GM23338 (cell line): ENCODE data around the gene TMEM238. TPM values are rescaled to one million over a fixed set of nuclear protein-coding genes. Genes with fewer than 3 reads are reported as not detected.

ENCODE experiments used
- ATAC-seq: fragments of 200-7000 bp; cut with Tn5 transposase; 3 replicates; pipeline ENCODE4 v1.9.1; 2020
- DNase-seq: peaks from one replicate; pipeline ENCODE4 v3.0.0-alpha.2; 2015; ENCODE audit warnings: low spot score
- H2AFZ ChIP-seq: fragments of 200-600 bp; sonication (generic); 2 replicates; pipeline ENCODE4 v1.8.0; 2016; ENCODE audit warnings: antibody characterized with exemption, mild to moderate bottlenecking, moderate library complexity
- H3F3A ChIP-seq: fragments of 200-600 bp; sonication (generic); replicated peaks from 2 replicates; pipeline ENCODE4 v1.8.0; 2017; ENCODE audit warnings: antibody characterized with exemption, mixed run types, low read depth
- H3K27ac ChIP-seq: fragments of 200-600 bp; sonication (generic); 2 replicates; pipeline ENCODE4 v1.6.1; 2016; ENCODE audit warnings: low read depth
- H3K27me3 ChIP-seq: fragments of 200-600 bp; sonication (generic); 2 replicates; pipeline ENCODE4 v1.8.0; 2016; ENCODE audit warnings: mild to moderate bottlenecking, mixed run types, moderate library complexity; ENCODE audit not compliant: insufficient read depth
- H3K36me3 ChIP-seq: fragments of 200-600 bp; sonication (generic); 2 replicates; pipeline ENCODE4 v1.8.0; 2016; ENCODE audit warnings: mild to moderate bottlenecking; ENCODE audit not compliant: insufficient read depth
- H3K4me1 ChIP-seq: fragments of 200-600 bp; sonication (generic); 2 replicates; pipeline ENCODE4 v1.8.0; 2016; ENCODE audit warnings: mild to moderate bottlenecking, moderate library complexity; ENCODE audit not compliant: insufficient read depth
- H3K4me2 ChIP-seq: fragments of 200-600 bp; sonication (generic); 2 replicates; pipeline ENCODE4 v1.7.1; 2017; ENCODE audit warnings: mixed run types
- H3K4me3 ChIP-seq: fragments of 200-600 bp; sonication (generic); 2 replicates; pipeline ENCODE4 v1.6.1; 2016; ENCODE audit warnings: mixed run types
- H3K79me2 ChIP-seq: fragments of 200-600 bp; sonication (generic); replicated peaks from 2 replicates; pipeline ENCODE4 v1.8.0; 2017; ENCODE audit warnings: mild to moderate bottlenecking; ENCODE audit not compliant: insufficient read depth
- H3K9me2 ChIP-seq: fragments of 200-600 bp; sonication (generic); 2 replicates; pipeline ENCODE4 v1.8.0; 2017; ENCODE audit not compliant: insufficient read depth
- H4K20me1 ChIP-seq: fragments of 200-600 bp; sonication (generic); replicated peaks from 2 replicates; pipeline ENCODE4 v1.8.0; 2017; ENCODE audit warnings: mild to moderate bottlenecking; ENCODE audit not compliant: insufficient read depth
- H3K27ac Mint-ChIP-seq: 2 replicates; pipeline ENCODE4 v1.8.0; 2020; ENCODE audit warnings: inconsistent platforms, mild to moderate bottlenecking, moderate library complexity, mixed read lengths
- H3K27me3 Mint-ChIP-seq: 3 replicates; pipeline ENCODE4 v1.8.0; 2022; ENCODE audit warnings: low read depth, mild to moderate bottlenecking, moderate library complexity, mixed read lengths, inconsistent platforms; ENCODE audit not compliant: insufficient read depth, poor library complexity
- H3K36me3 Mint-ChIP-seq: 3 replicates; pipeline ENCODE4 v1.8.0; 2021; ENCODE audit warnings: low read depth, mild to moderate bottlenecking, inconsistent platforms, moderate library complexity, mixed read lengths
- H3K4me1 Mint-ChIP-seq: 3 replicates; pipeline ENCODE4 v1.8.0; 2020; ENCODE audit warnings: mild to moderate bottlenecking, inconsistent platforms, mixed read lengths
- H3K4me3 Mint-ChIP-seq: 3 replicates; pipeline ENCODE4 v1.8.0; 2021; ENCODE audit warnings: moderate library complexity, mild to moderate bottlenecking, inconsistent platforms, mixed read lengths
- H3K9me3 Mint-ChIP-seq: 3 replicates; pipeline ENCODE4 v1.8.0; 2020; ENCODE audit warnings: moderate library complexity, mild to moderate bottlenecking, inconsistent platforms, mixed read lengths
- CTCF ChIP-seq, 2 experiments: fragments of 200-600 bp in 1 of 2; sonication (generic) in 1 of 2; conservative IDR thresholded peaks; 2 replicates each; pipeline versions ENCODE4 v1.5.1 to v1.6.1; 2016 to 2017; ENCODE audit warnings: antibody characterized with exemption in 2 of 2, low read depth in 2 of 2, mild to moderate bottlenecking in 2 of 2, moderate library complexity in 1 of 2
- EZH2 ChIP-seq: fragments of 200-600 bp; sonication (generic); IDR thresholded peaks from one replicate; pipeline ENCODE4 v1.8.0; 2017; ENCODE audit warnings: antibody characterized with exemption, mild to moderate bottlenecking, low read depth; ENCODE audit not compliant: unreplicated experiment
- EZH2phosphoT487 ChIP-seq: fragments of 200-600 bp; sonication (generic); IDR thresholded peaks from one replicate; pipeline ENCODE4 v1.8.1; 2018; ENCODE audit warnings: antibody characterized with exemption; ENCODE audit not compliant: unreplicated experiment
- JUNB ChIP-seq: IDR thresholded peaks from one replicate; pipeline ENCODE4 v1.6.1; 2016; ENCODE audit warnings: antibody characterized with exemption; ENCODE audit not compliant: unreplicated experiment
- NANOG ChIP-seq: IDR thresholded peaks from 2 replicates; pipeline ENCODE4 v1.6.1; 2016; ENCODE audit warnings: antibody characterized with exemption, borderline replicate concordance
- STAT1 ChIP-seq: IDR thresholded peaks from one replicate; pipeline ENCODE4 v1.6.1; 2016; ENCODE audit warnings: antibody characterized with exemption; ENCODE audit not compliant: unreplicated experiment
- ZNF114 ChIP-seq: fragments of 250-450 bp; sonication (Bioruptor Pico); IDR thresholded peaks from 2 replicates; pipeline ENCODE4 v1.5.0; 2020; ENCODE audit warnings: mild to moderate bottlenecking, moderate library complexity
- ZNF331 ChIP-seq: fragments of 250-450 bp; sonication (Bioruptor Pico); IDR thresholded peaks from 2 replicates; pipeline ENCODE4 v1.5.0; 2020; ENCODE audit warnings: low read depth, mild to moderate bottlenecking, moderate library complexity
- ZNF462 ChIP-seq: fragments of 250-450 bp; sonication (Bioruptor Pico); IDR thresholded peaks from 2 replicates; pipeline ENCODE4 v1.5.0; 2020; ENCODE audit warnings: mild to moderate bottlenecking, moderate library complexity
- polyA plus RNA-seq: library from polyadenylated mRNA; unstranded; fragments of >200 nt; fragmentation: Nextera tagmentation; extraction: Ambion mirVana; gene quantifications from 2 replicates; pipeline ENCODE4 v1.2.1, GENCODE V29; 2016
- total RNA-seq: library from RNA; depleted of rRNA; stranded (reverse); fragments of >200 nt; shearing (Covaris generic); gene quantifications from 2 replicates; pipeline ENCODE4 v1.2.3, GENCODE V29; 2014

Gene TMEM238
- total and polyA plus RNA-seq, 2 experiments from 2014 or later: 0.55 to 7.5 TPM

GRCh38 chr19:55426042-55426441 lies 42.0 kb upstream of the TMEM238 start (continued):
- TF ChIP-seq ZNF462 (CRISPR knock-in tag) (no peak), EZH2phosphoT487 (no peak), STAT1 (no peak), ZNF114 (CRISPR knock-in tag) (no peak), NANOG (no peak), ZNF331 (CRISPR knock-in tag) (no peak)

GRCh38 chr19:55424518-55424917 lies 40.4 kb upstream of the TMEM238 start:
- H3K4me1 ChIP-seq: 0 out of 2 replicates have a peak, but pooled peaks cover 7% of the 10 kb centered on the region
- Mint-ChIP-seq H3K9me3 (peaks cover 10% of the 10 kb centered on the region; the same call in 2 of the 3 replicates), H3K27ac (no peak overlapping the region), H3K4me3 (no peak overlapping the region), H3K27me3 (peaks cover 12% of the 10 kb centered on the region), H3K36me3 (no peaks in the 10 kb centered on the region), H3K4me1 (peaks cover 6% of the 10 kb centered on the region)
- no peaks in the 10 kb centered on the region for H3F3A ChIP-seq
- H2AFZ ChIP-seq: no peak overlapping the region
- H3K4me3 ChIP-seq: no peak overlapping the region
- no peaks in the 10 kb centered on the region for H3K9me2 ChIP-seq
- no peaks in the 10 kb centered on the region for H3K79me2 ChIP-seq
- no peaks in the 10 kb centered on the region for H3K36me3 ChIP-seq
- H3K4me2 ChIP-seq: no peak overlapping the region
- no peak overlapping the region for H3K27ac ChIP-seq
- ATAC-seq (no peak), DNase-seq (no peak)
- H4K20me1 ChIP-seq: no peaks in the 10 kb centered on the region
- no peaks in the 10 kb centered on the region for H3K27me3 ChIP-seq
- TF ChIP-seq EZH2 (no peak), ZNF462 (CRISPR knock-in tag) (no peak), ZNF114 (CRISPR knock-in tag) (no peak), CTCF (conservative IDR thresholded peaks at IDR 0.05; ENCODE audit: low read depth in 2 of 2) (no peak), JUNB (no peak)
